OCI-LY7 (cell line): ENCODE measurements around the gene LRP1B. TPM values are rescaled to one million over a fixed set of nuclear protein-coding genes. Genes with fewer than 3 reads are reported as not detected.

Source experiments
- BruUV-seq: library from RNA; stranded (reverse); fragments of 400-500 nt; replicated peaks from 2 replicates; lab custom pipeline; 2021; lab: Mats Ljungman, UMichigan
- CTCF ChIA-PET: fragments of 300-600 bp; sonication (Branson Sonifier 250); formaldehyde crosslinking; loops from one replicate; lab custom pipeline; 2022; ENCODE audit warnings: antibody characterized with exemption; ENCODE audit not compliant: unreplicated experiment; lab: Charles Lee
- POLR2A ChIA-PET: fragments of 300-600 bp; sonication (Branson Sonifier 250); formaldehyde crosslinking; loops from one replicate; lab custom pipeline; 2022; ENCODE audit warnings: antibody characterized with exemption; lab: Charles Lee
- DNase-seq: peaks from one replicate; pipeline ENCODE4 v3.0.0-alpha.2; 2015; ENCODE audit warnings: low spot score
- H2AFZ ChIP-seq: fragments of 200-600 bp; sonication (generic), shearing (Covaris generic); 2 replicates; pipeline ENCODE4 v1.6.1; 2014; ENCODE audit warnings: mild to moderate bottlenecking, antibody characterized with exemption, low read length, moderate library complexity
- H3K27ac ChIP-seq: fragments of 200-600 bp; sonication (generic); 2 replicates; pipeline ENCODE4 v1.5.1; 2014; ENCODE audit warnings: mixed run types, low read depth, mild to moderate bottlenecking, moderate library complexity, low read length, inconsistent platforms; ENCODE audit not compliant: poor library complexity, severe bottlenecking
- H3K36me3 ChIP-seq: fragments of 200-600 bp; sonication (generic); 2 replicates; pipeline ENCODE4 v1.6.1; 2014; ENCODE audit warnings: mild to moderate bottlenecking, antibody characterized with exemption, low read length, moderate library complexity, mixed read lengths; ENCODE audit not compliant: insufficient read depth
- H3K4me1 ChIP-seq: fragments of 200-600 bp; sonication (generic); 2 replicates; pipeline ENCODE4 v1.5.1; 2014; ENCODE audit warnings: mild to moderate bottlenecking, low read length; ENCODE audit not compliant: insufficient read depth, poor library complexity, severe bottlenecking
- H3K4me2 ChIP-seq: fragments of 200-600 bp; sonication (generic); 2 replicates; pipeline ENCODE4 v1.6.1; 2014; ENCODE audit warnings: mild to moderate bottlenecking, low read length
- H3K4me3 ChIP-seq: fragments of 200-600 bp; sonication (generic); 2 replicates; pipeline ENCODE4 v1.5.1; 2014; ENCODE audit warnings: mild to moderate bottlenecking, low read depth, low read length; ENCODE audit not compliant: poor library complexity, severe bottlenecking
- H3K79me2 ChIP-seq: fragments of 200-600 bp; sonication (generic); 2 replicates; pipeline ENCODE4 v1.6.1; 2016; ENCODE audit warnings: low read depth, mild to moderate bottlenecking, low read length, moderate library complexity, mixed read lengths; ENCODE audit not compliant: insufficient read depth
- H3K9me2 ChIP-seq: fragments of 200-600 bp; sonication (generic); 2 replicates; pipeline ENCODE4 v1.6.1; 2016; ENCODE audit warnings: mild to moderate bottlenecking, low read length, mixed read lengths; ENCODE audit not compliant: insufficient read depth
- H3K9me3 ChIP-seq: fragments of 200-600 bp; sonication (generic); 2 replicates; pipeline ENCODE4 v1.6.1; 2014; ENCODE audit warnings: mild to moderate bottlenecking, mixed run types, low read length, mixed read lengths
- H4K20me1 ChIP-seq: fragments of 200-600 bp; sonication (generic); 2 replicates; pipeline ENCODE4 v1.6.1; 2014; ENCODE audit warnings: mild to moderate bottlenecking, antibody characterized with exemption, low read length, moderate library complexity, mixed read lengths; ENCODE audit not compliant: insufficient read depth
- EZH2phosphoT487 ChIP-seq: fragments of 200-600 bp; sonication (generic); IDR thresholded peaks from 2 replicates; pipeline ENCODE4 v1.6.1; 2018; ENCODE audit warnings: low read depth, borderline replicate concordance, mild to moderate bottlenecking, mixed run types, antibody characterized with exemption, low read length, moderate library complexity, mixed read lengths
- intact Hi-C: fragments of 100-400 bp; cut with micrococcal nuclease; formaldehyde crosslinking; loops from one replicate; pipeline ENCODE4 v1.10.0; 2022; ENCODE audit not compliant: unreplicated experiment
- total RNA-seq, 2 experiments: library from RNA; depleted of rRNA in 1 of 2; stranded (reverse); fragments of >200 nt in 1 of 2; shearing (Covaris generic) in 1 of 2; gene quantifications; 2 replicates each; pipeline ENCODE4 v1.2.3, GENCODE V29; 2014 to 2022
- TF ChIP-seq, protein P1 (sequence below): fragments of 200-600 bp; sonication (generic); conservative IDR thresholded peaks from 2 replicates; pipeline ENCODE4 v1.5.1; 2014; ENCODE audit warnings: mild to moderate bottlenecking, antibody characterized with exemption, low read length, moderate library complexity, mixed read lengths

Gene LRP1B
- total RNA-seq, 2 experiments from 2014 or later: not detected

DNA sequence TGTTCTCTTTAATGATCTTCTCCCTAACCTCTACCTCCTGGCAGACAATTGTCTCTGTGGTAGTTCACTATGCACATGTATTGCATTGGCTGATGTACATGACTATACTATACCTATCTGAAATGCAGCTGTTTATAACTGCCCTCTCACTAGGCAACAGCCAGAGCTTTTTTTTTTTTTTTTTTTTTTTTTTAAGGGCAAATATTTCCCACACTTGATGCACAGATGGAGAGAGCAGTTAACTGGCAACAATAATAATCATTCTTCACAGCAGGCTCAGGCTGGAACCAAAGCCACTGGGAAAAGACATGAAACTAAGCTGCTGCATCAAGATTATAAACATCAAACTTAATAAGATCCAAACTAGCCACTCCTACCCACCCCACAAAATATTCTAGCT lies 707.7 kb downstream of the LRP1B start:
- no TSS peak for BruUV-seq
- ChIA-PET POLR2A (interaction anchor here (0.6 kb wide), 1 partner anchor 20 kb away, joined by 3 read pairs; no protein-coding TSS in a partner anchor), CTCF (no interaction called here)
- Histone ChIP-seq H3K4me2 (no peak overlapping the region), H4K20me1 (no peaks in the 10 kb centered on the region), H3K4me1 (no peaks in the 10 kb centered on the region), H2AFZ (no peak overlapping the region), H3K79me2 (no peaks in the 10 kb centered on the region), H3K9me3 (no peaks in the 10 kb centered on the region), H3K4me3 (no peak overlapping the region), H3K36me3 (no peaks in the 10 kb centered on the region), H3K27ac (no peak overlapping the region), H3K9me2 (no peaks in the 10 kb centered on the region)
- DNase-seq: no peak
- intact Hi-C loops: no loop called here
- TF ChIP-seq, protein P1, sequence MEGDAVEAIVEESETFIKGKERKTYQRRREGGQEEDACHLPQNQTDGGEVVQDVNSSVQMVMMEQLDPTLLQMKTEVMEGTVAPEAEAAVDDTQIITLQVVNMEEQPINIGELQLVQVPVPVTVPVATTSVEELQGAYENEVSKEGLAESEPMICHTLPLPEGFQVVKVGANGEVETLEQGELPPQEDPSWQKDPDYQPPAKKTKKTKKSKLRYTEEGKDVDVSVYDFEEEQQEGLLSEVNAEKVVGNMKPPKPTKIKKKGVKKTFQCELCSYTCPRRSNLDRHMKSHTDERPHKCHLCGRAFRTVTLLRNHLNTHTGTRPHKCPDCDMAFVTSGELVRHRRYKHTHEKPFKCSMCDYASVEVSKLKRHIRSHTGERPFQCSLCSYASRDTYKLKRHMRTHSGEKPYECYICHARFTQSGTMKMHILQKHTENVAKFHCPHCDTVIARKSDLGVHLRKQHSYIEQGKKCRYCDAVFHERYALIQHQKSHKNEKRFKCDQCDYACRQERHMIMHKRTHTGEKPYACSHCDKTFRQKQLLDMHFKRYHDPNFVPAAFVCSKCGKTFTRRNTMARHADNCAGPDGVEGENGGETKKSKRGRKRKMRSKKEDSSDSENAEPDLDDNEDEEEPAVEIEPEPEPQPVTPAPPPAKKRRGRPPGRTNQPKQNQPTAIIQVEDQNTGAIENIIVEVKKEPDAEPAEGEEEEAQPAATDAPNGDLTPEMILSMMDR: no peak
- no peak for TF ChIP-seq EZH2phosphoT487

DNA sequence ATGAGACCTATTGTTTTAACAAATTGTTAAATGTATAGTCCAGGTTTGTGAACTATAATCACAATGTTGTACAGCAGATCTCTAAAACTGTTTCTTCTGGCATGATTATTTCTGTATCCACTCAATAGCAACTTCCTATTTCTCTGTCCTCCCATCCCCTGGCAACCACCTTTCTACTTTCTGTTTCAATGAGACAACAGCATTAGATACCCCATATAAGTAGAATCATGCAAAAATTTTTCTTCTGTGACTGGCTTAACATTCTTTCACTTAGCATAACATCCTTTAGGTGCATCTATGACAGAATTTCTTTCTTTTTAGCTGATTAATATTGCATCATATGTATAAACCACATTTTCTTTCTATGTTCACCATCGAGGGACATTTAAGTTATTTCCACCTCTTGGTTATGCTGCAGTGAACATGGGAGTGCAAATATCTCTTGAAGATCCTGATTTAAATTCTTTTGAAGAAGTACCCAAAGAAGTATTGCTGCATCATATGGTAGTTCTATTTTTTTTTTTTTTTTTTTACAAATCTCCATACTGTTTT lies 713.5 kb downstream of the LRP1B start:
- no peak overlapping the region for H2AFZ ChIP-seq
- ChIA-PET POLR2A (no interaction called here), CTCF (no interaction called here)

DNA sequence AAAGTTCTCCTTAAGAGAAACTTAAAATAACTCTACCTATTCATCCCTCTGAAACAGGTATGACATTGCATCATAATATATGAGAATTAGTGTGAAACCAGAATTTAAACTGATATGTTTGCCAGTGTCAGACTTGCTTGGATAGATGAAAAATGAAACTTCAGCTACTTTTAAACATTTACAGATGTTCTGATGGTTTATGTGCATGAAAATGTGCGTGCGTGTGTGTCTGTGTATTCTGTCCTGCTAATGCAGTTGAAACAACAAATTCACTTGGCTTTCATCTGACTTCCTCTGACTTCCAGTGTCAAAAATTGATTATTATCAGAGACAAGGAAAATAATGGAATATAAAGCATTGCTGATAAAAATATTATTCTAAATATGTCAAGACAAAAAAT lies 719.4 kb downstream of the LRP1B start:
- intact Hi-C loops: no loop called here
- CTCF ChIA-PET: interaction anchor here (0.5 kb wide), 1 partner anchor 98 kb away, joined by 3 read pairs; no protein-coding TSS in a partner anchor

More for the DNA sequence above, 713.5 kb downstream of the LRP1B start:
- Histone ChIP-seq H4K20me1 (no peaks in the 10 kb centered on the region), H3K9me2 (no peaks in the 10 kb centered on the region), H3K79me2 (no peaks in the 10 kb centered on the region), H3K9me3 (no peaks in the 10 kb centered on the region), H3K27ac (no peak overlapping the region), H3K4me3 (no peak overlapping the region), H3K4me2 (no peak overlapping the region), H3K4me1 (no peaks in the 10 kb centered on the region), H3K36me3 (no peaks in the 10 kb centered on the region)
- intact Hi-C loops: no loop called here
- no peak for DNase-seq
- BruUV-seq: no TSS peak
- no peak for TF ChIP-seq EZH2phosphoT487
- TF ChIP-seq, protein P1: no peak

More for the DNA sequence above, 719.4 kb downstream of the LRP1B start:
- Histone ChIP-seq H3K27ac (no peak overlapping the region), H3K4me3 (no peak overlapping the region), H3K36me3 (no peaks in the 10 kb centered on the region), H3K4me2 (no peak overlapping the region), H2AFZ (no peak overlapping the region), H4K20me1 (no peaks in the 10 kb centered on the region), H3K79me2 (no peaks in the 10 kb centered on the region), H3K9me3 (no peaks in the 10 kb centered on the region), H3K9me2 (no peaks in the 10 kb centered on the region), H3K4me1 (no peaks in the 10 kb centered on the region)
- no peak for DNase-seq
- TF ChIP-seq EZH2phosphoT487: no peak
- TF ChIP-seq, protein P1: no peak
- no TSS peak for BruUV-seq
- POLR2A ChIA-PET: interaction anchor here (0.6 kb wide), 1 partner anchor 19 kb away, joined by 3 read pairs; no protein-coding TSS in a partner anchor
